GM12878 (cell line): ENCODE data around the gene TPD52L3. TPM values are rescaled to one million over a fixed set of nuclear protein-coding genes. Genes with fewer than 3 reads are reported as not detected.

Source experiments
- ATAC-seq: fragments of 200-7000 bp; cut with Tn5 transposase; 3 replicates; pipeline ENCODE4 v1.9.1; 2020; ENCODE audit warnings: mild to moderate bottlenecking, moderate library complexity
- BruUV-seq: library from RNA; stranded (reverse); fragments of 400-500 nt; replicated peaks from 2 replicates; lab custom pipeline; 2021; lab: Mats Ljungman, UMichigan
- CTCF ChIA-PET: fragments of 300-600 bp; sonication (Branson Sonifier 250); formaldehyde crosslinking; extraction: SDS; loops from one replicate; lab custom pipeline; 2021; ENCODE audit warnings: inconsistent platforms; lab: Yijun Ruan, JAX
- POLR2A ChIA-PET: fragments of 350-600 bp; formaldehyde crosslinking; extraction: SDS; loops from one replicate; lab custom pipeline; 2021; ENCODE audit warnings: inconsistent platforms; lab: Charles Lee
- RAD21 ChIA-PET: fragments of 300-600 bp; sonication (Branson Sonifier 250); formaldehyde crosslinking; loops from one replicate; lab custom pipeline; 2023; ENCODE audit warnings: antibody characterized with exemption; ENCODE audit not compliant: unreplicated experiment; lab: Charles Lee
- SMC1A ChIA-PET: fragments of 300-600 bp; sonication (Branson Sonifier 250); formaldehyde crosslinking; loops from one replicate; lab custom pipeline; 2023; ENCODE audit not compliant: unreplicated experiment, uncharacterized antibody; lab: Charles Lee
- DNase-seq: peaks from one replicate; pipeline ENCODE4 v3.0.0-alpha.2; 2011; ENCODE audit warnings: low read depth, low spot score
- FAIRE-seq: peaks from 3 replicates; lab custom pipeline; 2011; peaks lifted over from hg19 to GRCh38; lab: Jason Lieb, UNC
- H2AFZ ChIP-seq: 2 replicates; pipeline ENCODE4 v1.6.0; 2011; ENCODE audit warnings: low read depth, low read length, control low read depth; ENCODE audit not compliant: control insufficient read depth
- H3K27ac ChIP-seq: 2 replicates; pipeline ENCODE4 v1.5.1; 2011; ENCODE audit warnings: control low read depth; ENCODE audit not compliant: control insufficient read depth, insufficient read depth
- H3K27me3 ChIP-seq, 2 experiments: replicated peaks in 1 of 2; 2 replicates each; pipeline versions ENCODE4 v1.6.0 to v1.6.1; 2011; ENCODE audit warnings: low read length in 1 of 2; ENCODE audit not compliant: control insufficient read depth in 2 of 2, insufficient read depth in 2 of 2
- H3K36me3 ChIP-seq, 2 experiments: 2 replicates each; pipeline ENCODE4 v1.5.1; 2011; ENCODE audit warnings: low read length in 1 of 2; ENCODE audit not compliant: control insufficient read depth in 2 of 2, insufficient read depth in 2 of 2
- H3K4me1 ChIP-seq: 2 replicates; pipeline ENCODE4 v1.6.1; 2011; ENCODE audit warnings: mild to moderate bottlenecking, low read length, moderate library complexity, mixed read lengths; ENCODE audit not compliant: control insufficient read depth, insufficient read depth
- H3K4me2 ChIP-seq: 2 replicates; pipeline ENCODE4 v1.6.0; 2011; ENCODE audit warnings: control low read depth; ENCODE audit not compliant: control insufficient read depth, insufficient read depth
- H3K4me3 ChIP-seq: fragments of 200-600 bp; sonication (generic); 2 replicates; pipeline ENCODE4 v1.5.1; 2016
- H3K79me2 ChIP-seq: 2 replicates; pipeline ENCODE4 v1.6.0; 2011; ENCODE audit warnings: low read length; ENCODE audit not compliant: control insufficient read depth, insufficient read depth
- H3K9ac ChIP-seq: 2 replicates; pipeline ENCODE4 v1.8.0; 2011; ENCODE audit warnings: low read length, control low read depth, mixed read lengths; ENCODE audit not compliant: control insufficient read depth, insufficient read depth
- H3K9me3 ChIP-seq: replicated peaks from 3 replicates; pipeline ENCODE4 v1.5.1; 2011; ENCODE audit warnings: mild to moderate bottlenecking, low read length; ENCODE audit not compliant: control insufficient read depth, insufficient read depth
- H4K20me1 ChIP-seq: 2 replicates; pipeline ENCODE4 v1.6.0; 2011; ENCODE audit not compliant: control insufficient read depth, insufficient read depth
- CEBPZ ChIP-seq: fragments of 150-350 bp; IDR thresholded peaks from 2 replicates; pipeline ENCODE4 v1.6.1; 2016; ENCODE audit warnings: low read depth, low read length
- IRF4 ChIP-seq: IDR thresholded peaks from 2 replicates; pipeline ENCODE4 v1.6.1; 2011; ENCODE audit warnings: low read depth, low read length
- MEF2A ChIP-seq: IDR thresholded peaks from 2 replicates; pipeline ENCODE4 v1.6.1; 2011; ENCODE audit warnings: low read depth, mild to moderate bottlenecking, low read length, moderate library complexity; ENCODE audit not compliant: insufficient read depth
- MXI1 ChIP-seq: fragments of 150-350 bp; IDR thresholded peaks from 2 replicates; pipeline ENCODE4 v1.6.1; 2011; ENCODE audit warnings: low read depth, mild to moderate bottlenecking, inconsistent platforms, low read length, improper control_type of control experiment
- NBN ChIP-seq: fragments of 450-650 bp; IDR thresholded peaks from 2 replicates; pipeline ENCODE4 v1.6.1; 2016
- PKNOX1 ChIP-seq: fragments of 450-650 bp; IDR thresholded peaks from 2 replicates; pipeline ENCODE4 v1.6.1; 2016; ENCODE audit warnings: mild to moderate bottlenecking
- RAD21 ChIP-seq: IDR thresholded peaks from 2 replicates; pipeline ENCODE4 v1.6.1; 2011; ENCODE audit warnings: mild to moderate bottlenecking, low read depth, low read length, moderate library complexity; ENCODE audit not compliant: insufficient read depth
- SMAD1 ChIP-seq: fragments of 450-650 bp; IDR thresholded peaks from 2 replicates; pipeline ENCODE4 v1.6.1; 2018; ENCODE audit warnings: mild to moderate bottlenecking, low read depth; ENCODE audit not compliant: partially characterized antibody
- SRF ChIP-seq, 2 experiments: IDR thresholded peaks; 2 replicates each; pipeline ENCODE4 v1.6.1; 2011; ENCODE audit warnings: low read depth in 2 of 2, low read length in 2 of 2, mild to moderate bottlenecking in 1 of 2, moderate library complexity in 1 of 2
- TCF7 ChIP-seq: IDR thresholded peaks from 2 replicates; pipeline ENCODE4 v1.6.1; 2014; ENCODE audit warnings: antibody characterized with exemption, borderline replicate concordance
- ZNF274 ChIP-seq: IDR thresholded peaks from one replicate; pipeline ENCODE4 v1.8.0; 2011; ENCODE audit not compliant: insufficient read length, insufficient read depth
- WGBS: methylation state at CpG from one replicate; pipeline ENCODE4 v1.1.6; 2016; ENCODE audit warnings: low lambda C conversion rate; ENCODE audit not compliant: insufficient replicate concordance, insufficient coverage; ENCODE audit errors: missing lambda C conversion rate; 5-methylcytosine and 5-hydroxymethylcytosine counted together
- in situ Hi-C: fragments of 300-500 bp; cut with MboI; formaldehyde crosslinking; loops from 9 replicates; pipeline ENCODE4 v1.14.3; 2018; ENCODE audit warnings: mixed read lengths
- intact Hi-C: fragments of 100-400 bp; cut with micrococcal nuclease; formaldehyde crosslinking; loops from one replicate; pipeline ENCODE4 v1.14.2; 2022; ENCODE audit not compliant: unreplicated experiment
- polyA plus RNA-seq, 11 experiments: library from polyadenylated mRNA; depleted of rRNA in 4 of 11; unstranded in 6 of 11; stranded (reverse) in 5 of 11; fragments of >200 nt; fragmentation: Nextera tagmentation in 4 of 11; fragmentation: Illumina TruSeq in 1 of 11; extraction: Ambion mirVana in 4 of 11; extraction: Trizol in 1 of 11; gene quantifications; 1 replicate in 1 of 11; 2 replicates in 10 of 11; pipeline versions ENCODE4 v1.2.1 to v1.2.3, GENCODE V29; 2011 to 2016; ENCODE audit warnings: inconsistent platforms in 2 of 11, missing spikeins in 2 of 11, low read depth in 1 of 11
- total RNA-seq, 4 experiments: library from RNA; depleted of rRNA in 3 of 4; stranded (reverse); fragments of >200 nt in 3 of 4; fragmentation: Illumina TruSeq in 1 of 4; extraction: Trizol in 1 of 4; gene quantifications; 2 replicates each; pipeline versions ENCODE4 v1.2.1 to v1.2.3, GENCODE V29; 2013 to 2021
- TF ChIP-seq, protein P1 (sequence below), 3 experiments: IDR thresholded peaks in 2 of 3; conservative IDR thresholded peaks in 1 of 3; 2 replicates each; pipeline ENCODE4 v1.5.1; 2011; ENCODE audit warnings: low read depth in 3 of 3, low read length in 3 of 3, mild to moderate bottlenecking in 3 of 3, control low read depth in 2 of 3, moderate library complexity in 2 of 3, inconsistent platforms in 1 of 3, mixed read lengths in 1 of 3; ENCODE audit not compliant: control insufficient read depth in 2 of 3, insufficient read depth in 1 of 3; ENCODE audit errors: extremely low read depth in 1 of 3
- TF ChIP-seq, protein P2 (sequence below): IDR thresholded peaks from 2 replicates; pipeline ENCODE4 v1.6.1; 2011; ENCODE audit warnings: low read depth, low read length, improper control_type of control experiment, borderline replicate concordance

Gene TPD52L3
- total and polyA plus RNA-seq, 10 of the 15 experiments (the other 5 are each of a cell fraction or from before 2014, with no cell fraction given), result not detected

- TF ChIP-seq, protein P1, sequence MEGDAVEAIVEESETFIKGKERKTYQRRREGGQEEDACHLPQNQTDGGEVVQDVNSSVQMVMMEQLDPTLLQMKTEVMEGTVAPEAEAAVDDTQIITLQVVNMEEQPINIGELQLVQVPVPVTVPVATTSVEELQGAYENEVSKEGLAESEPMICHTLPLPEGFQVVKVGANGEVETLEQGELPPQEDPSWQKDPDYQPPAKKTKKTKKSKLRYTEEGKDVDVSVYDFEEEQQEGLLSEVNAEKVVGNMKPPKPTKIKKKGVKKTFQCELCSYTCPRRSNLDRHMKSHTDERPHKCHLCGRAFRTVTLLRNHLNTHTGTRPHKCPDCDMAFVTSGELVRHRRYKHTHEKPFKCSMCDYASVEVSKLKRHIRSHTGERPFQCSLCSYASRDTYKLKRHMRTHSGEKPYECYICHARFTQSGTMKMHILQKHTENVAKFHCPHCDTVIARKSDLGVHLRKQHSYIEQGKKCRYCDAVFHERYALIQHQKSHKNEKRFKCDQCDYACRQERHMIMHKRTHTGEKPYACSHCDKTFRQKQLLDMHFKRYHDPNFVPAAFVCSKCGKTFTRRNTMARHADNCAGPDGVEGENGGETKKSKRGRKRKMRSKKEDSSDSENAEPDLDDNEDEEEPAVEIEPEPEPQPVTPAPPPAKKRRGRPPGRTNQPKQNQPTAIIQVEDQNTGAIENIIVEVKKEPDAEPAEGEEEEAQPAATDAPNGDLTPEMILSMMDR (IDR thresholded peaks at IDR 0.05 in 2 of 3, conservative IDR thresholded peaks at IDR 0.05 in 1 of 3; ENCODE audit: control insufficient read depth in 2 of 3, extremely low read depth in 1 of 3, insufficient read depth in 1 of 3, low read depth in 3 of 3, low read length in 3 of 3), result no peak
- no peak for TF ChIP-seq RAD21
- TF ChIP-seq IRF4, result no peak
Measured at GRCh38 chr9:6334305-6334704, 6.1 kb downstream of the TPD52L3 start (continued).

GRCh38 chr9:6348766-6349165, 20.6 kb downstream of the TPD52L3 start:
- H3K36me3 ChIP-seq, result no peaks in the 10 kb centered on the region
- H3K4me2 ChIP-seq, result 0 out of 2 replicates have a peak overlapping the region, but pooled peaks have one; percentile 14
- ChIA-PET SMC1A (interaction anchor here (0.7 to 1.4 kb wide), 5 partner anchors 8 to 328 kb away, joined by 3 to 5 read pairs (median 4); no protein-coding TSS in a partner anchor), CTCF (interaction anchor here (0.8 to 1.3 kb wide), 3 partner anchors 10 to 295 kb away, joined by 5 to 6 read pairs (median 5); no protein-coding TSS in a partner anchor), RAD21 (interaction anchor here (0.9 to 1.6 kb wide), 4 partner anchors 8 to 227 kb away, joined by 3 to 4 read pairs (median 4); no protein-coding TSS in a partner anchor), POLR2A (no interaction called here)
- FAIRE-seq (no peak), DNase-seq (no peak), ATAC-seq (peak; percentile 51)
- H3K27me3 ChIP-seq, result no peaks in the 10 kb centered on the region
- 7% methylated on average over 3 of the region's 3 CpGs for WGBS
- no peaks in the 10 kb centered on the region for H3K79me2 ChIP-seq
- H2AFZ ChIP-seq, result no peak overlapping the region
- H3K9me3 ChIP-seq, result no peaks in the 10 kb centered on the region
- H4K20me1 ChIP-seq, result no peaks in the 10 kb centered on the region
- H3K27ac ChIP-seq, result no peak overlapping the region
- no peak overlapping the region for H3K9ac ChIP-seq
- intact Hi-C loops (no loop called here), in situ Hi-C loops (no loop called here)
- BruUV-seq, result no TSS peak
- no peak overlapping the region for H3K4me3 ChIP-seq
- no peaks in the 10 kb centered on the region for H3K4me1 ChIP-seq
- no peak for TF ChIP-seq TCF7
- TF ChIP-seq, protein P2, sequence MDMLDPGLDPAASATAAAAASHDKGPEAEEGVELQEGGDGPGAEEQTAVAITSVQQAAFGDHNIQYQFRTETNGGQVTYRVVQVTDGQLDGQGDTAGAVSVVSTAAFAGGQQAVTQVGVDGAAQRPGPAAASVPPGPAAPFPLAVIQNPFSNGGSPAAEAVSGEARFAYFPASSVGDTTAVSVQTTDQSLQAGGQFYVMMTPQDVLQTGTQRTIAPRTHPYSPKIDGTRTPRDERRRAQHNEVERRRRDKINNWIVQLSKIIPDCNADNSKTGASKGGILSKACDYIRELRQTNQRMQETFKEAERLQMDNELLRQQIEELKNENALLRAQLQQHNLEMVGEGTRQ, result no peak
- TF ChIP-seq PKNOX1, result peak; percentile 40; the same call in 1 of the 2 replicates
- TF ChIP-seq CEBPZ, result no peak
- no peak for TF ChIP-seq SMAD1
- TF ChIP-seq MXI1, result no peak
- no peak for TF ChIP-seq SRF (IDR thresholded peaks at IDR 0.05; ENCODE audit: low read depth in 2 of 2, low read length in 2 of 2)
- no peak for TF ChIP-seq MEF2A
- TF ChIP-seq NBN, result no peak
- TF ChIP-seq ZNF274, result no peak
